ENCODE measurements around the gene ENOSF1.

Gene ENOSF1

DNA sequence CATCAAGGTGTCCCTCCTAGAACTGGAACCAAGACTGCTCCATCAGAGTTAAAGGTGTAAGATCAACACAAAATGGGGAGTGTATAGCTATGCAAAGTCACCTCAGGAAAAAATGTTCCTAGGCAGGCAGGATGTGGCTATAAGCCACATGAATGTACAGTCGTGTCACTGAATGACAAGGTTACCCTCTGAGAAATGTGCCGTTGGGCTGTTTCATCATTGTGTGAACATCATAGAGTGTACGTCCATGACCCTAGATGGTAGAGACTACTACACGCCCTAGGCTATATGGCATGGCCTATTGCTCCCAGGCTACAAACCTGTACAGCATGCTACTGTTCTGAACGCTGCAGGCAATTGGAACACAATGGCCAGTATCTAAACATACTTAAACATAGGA lies 30.4 kb downstream of the ENOSF1 start:
- no peak for TF ChIP-seq CTCF (IDR thresholded peaks at IDR 0.05; ENCODE audit: control insufficient read depth, insufficient read depth, low read depth, low read length, missing control alignments)
- H3K4me3 ChIP-seq (ENCODE audit: control insufficient read depth, low read depth, low read length), result no peak overlapping the region
- no peak for DNase-seq (ENCODE audit: low read depth)

DNA sequence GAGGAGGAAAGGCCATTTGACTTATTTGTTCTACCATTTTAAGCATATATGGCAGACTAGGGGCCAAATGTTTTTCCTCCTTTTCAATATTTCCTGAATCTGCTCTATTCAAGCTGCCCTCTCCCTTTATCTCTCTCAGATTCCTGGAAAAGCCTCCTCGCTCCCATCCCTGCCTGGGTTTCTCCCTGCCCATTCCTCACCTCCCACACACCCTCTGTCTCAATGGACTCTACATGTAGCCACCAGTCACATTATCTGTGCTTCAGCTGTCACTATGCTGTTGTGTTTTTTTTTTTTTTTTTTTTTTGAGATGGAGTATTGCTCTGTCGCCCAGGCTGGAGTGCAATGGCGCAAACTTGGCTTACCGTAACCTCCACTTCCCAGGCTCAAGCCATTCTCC lies 32.0 kb downstream of the ENOSF1 start:
- DNase-seq (ENCODE audit: low read depth), result no peak
- no peak overlapping the region for H3K4me3 ChIP-seq (ENCODE audit: control insufficient read depth, low read depth, low read length)
- TF ChIP-seq CTCF (IDR thresholded peaks at IDR 0.05; ENCODE audit: control insufficient read depth, insufficient read depth, low read depth, low read length, missing control alignments), result no peak

GRCh38 chr18:679516-679915 lies 32.9 kb downstream of the ENOSF1 start:
- no peak for DNase-seq (ENCODE audit: low read depth)
- no peak overlapping the region for H3K4me3 ChIP-seq (ENCODE audit: control insufficient read depth, low read depth, low read length)
- no peak for TF ChIP-seq CTCF (IDR thresholded peaks at IDR 0.05; ENCODE audit: control insufficient read depth, insufficient read depth, low read depth, low read length, missing control alignments)

DNA sequence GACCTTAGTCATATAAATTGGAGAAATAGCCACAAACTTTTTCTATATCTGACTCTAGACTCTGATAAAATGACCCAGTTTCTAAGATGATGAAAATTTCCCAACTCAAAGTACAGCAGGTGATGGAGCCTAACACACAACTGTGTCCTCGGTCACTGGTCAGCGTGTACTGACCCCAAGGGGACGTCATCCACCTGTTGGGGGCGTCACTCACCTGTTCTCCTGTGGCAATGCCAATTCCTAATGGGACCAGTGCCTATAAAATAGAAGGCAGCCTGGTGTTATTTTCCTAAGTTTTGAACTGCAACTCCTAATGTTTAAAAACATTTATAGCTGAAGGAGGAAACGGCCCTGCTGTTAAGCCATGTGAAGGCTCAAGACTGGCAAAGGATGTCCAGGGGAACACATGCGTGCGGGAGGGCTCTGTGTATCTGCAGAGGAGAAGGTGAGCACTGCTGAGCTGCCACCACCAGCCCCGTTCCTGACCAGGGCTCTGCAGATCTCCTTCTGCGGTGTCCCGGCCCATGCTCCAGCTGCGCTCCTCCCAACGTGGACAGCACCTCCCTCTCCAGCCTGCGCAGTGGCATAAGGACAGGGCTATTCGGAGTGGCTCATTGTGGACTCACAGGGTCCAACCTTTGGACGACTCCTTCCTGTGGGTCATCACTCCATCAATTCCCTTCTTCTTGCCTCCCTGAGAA lies 33.8 kb downstream of the ENOSF1 start:
- no peak for DNase-seq (ENCODE audit: low read depth)
- no peak overlapping the region for H3K4me3 ChIP-seq (ENCODE audit: control insufficient read depth, low read depth, low read length)
- no peak for TF ChIP-seq CTCF (IDR thresholded peaks at IDR 0.05; ENCODE audit: control insufficient read depth, insufficient read depth, low read depth, low read length, missing control alignments)

DNA sequence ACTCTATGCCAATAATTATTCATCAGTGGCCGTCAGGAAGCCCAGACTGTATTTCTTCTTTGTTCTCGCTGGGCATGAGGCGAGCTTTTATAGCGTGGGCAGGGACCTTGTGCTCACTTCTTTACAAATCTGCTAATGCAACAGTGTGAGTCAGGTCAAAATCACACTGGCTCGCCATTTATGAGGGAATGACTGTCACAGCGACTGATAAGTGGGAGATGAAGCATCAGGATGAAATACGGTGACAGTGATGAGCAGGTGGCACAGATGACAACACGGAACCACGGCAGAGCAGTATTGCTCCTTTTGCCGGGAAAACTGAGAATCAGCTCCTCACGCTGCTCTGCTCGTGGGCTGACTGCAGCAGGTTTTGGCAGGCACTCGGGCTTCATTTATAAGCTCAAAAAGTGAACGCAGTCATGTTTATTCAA lies 34.5 kb downstream of the ENOSF1 start:
- DNase-seq (ENCODE audit: low read depth), result no peak
- TF ChIP-seq CTCF (IDR thresholded peaks at IDR 0.05; ENCODE audit: control insufficient read depth, insufficient read depth, low read depth, low read length, missing control alignments), result no peak

DNA sequence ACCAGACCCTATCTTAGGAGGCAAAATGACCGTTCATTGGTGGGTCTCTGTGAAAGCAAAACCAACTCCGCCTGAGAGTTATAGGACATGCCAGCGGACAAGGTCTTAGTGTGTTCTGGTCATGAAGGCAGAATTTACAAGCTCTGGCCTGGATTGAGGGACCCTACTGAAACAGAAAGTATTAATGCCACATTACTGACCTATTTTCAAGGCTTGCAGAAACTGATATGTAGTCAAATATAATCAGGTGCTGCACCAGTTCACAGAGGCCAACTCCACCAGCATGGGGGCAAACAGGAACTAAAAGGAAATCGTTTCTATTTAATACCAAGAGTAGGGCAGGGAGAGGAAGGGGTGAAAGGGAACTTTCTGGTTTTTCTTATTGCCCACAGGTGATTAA lies 35.3 kb downstream of the ENOSF1 start:
- TF ChIP-seq CTCF (IDR thresholded peaks at IDR 0.05; ENCODE audit: control insufficient read depth, insufficient read depth, low read depth, low read length, missing control alignments), result no peak
- no peak for DNase-seq (ENCODE audit: low read depth)
- H3K4me3 ChIP-seq (ENCODE audit: control insufficient read depth, low read depth, low read length), result no peak overlapping the region

More for the DNA sequence above, 34.5 kb downstream of the ENOSF1 start:
- no peak overlapping the region for H3K4me3 ChIP-seq (ENCODE audit: control insufficient read depth, low read depth, low read length)
